IPS-18c (cell line): ENCODE results near the gene F2R.
"Not testable (repeated sequence)": the region's sequence is repeated elsewhere in the genome, so short reads cannot be mapped to it uniquely, and the experiment has no call there.

ENCODE experiments used
- H3K4me3 ChIP-seq: 2 replicates; pipeline ENCODE4 v1.7.0; 2013; ENCODE audit warnings: low read depth, mild to moderate bottlenecking, low read length, moderate library complexity; ENCODE audit not compliant: insufficient read depth
- H3K9me3 ChIP-seq: one replicate; pipeline ENCODE4 v1.6.1; 2013; ENCODE audit warnings: mild to moderate bottlenecking, low read length, moderate library complexity; ENCODE audit not compliant: control insufficient read depth, insufficient read depth

Gene F2R

GRCh38 chr5:76735762-76736545 is 20.0 kb downstream of the F2R start:
- Histone ChIP-seq H3K4me3 (no peak overlapping the region), H3K9me3 (no peaks in the 10 kb centered on the region)

GRCh38 chr5:76736679-76737556 is 21.0 kb downstream of the F2R start:
- Histone ChIP-seq H3K4me3 (no peak overlapping the region), H3K9me3 (no peaks in the 10 kb centered on the region)

- no peaks in the 10 kb centered on the region for H3K9me3 ChIP-seq
- H3K4me3 ChIP-seq = no peak overlapping the region
These were observed 21.9 kb downstream of the F2R start for GRCh38 chr5:76737846-76738245.

GRCh38 chr5:76741506-76741905 is 25.6 kb downstream of the F2R start:
- H3K9me3 ChIP-seq, H3K4me3 ChIP-seq: not testable (repeated sequence)

GRCh38 chr5:76742583-76742982 is 26.7 kb downstream of the F2R start:
- Histone ChIP-seq H3K9me3 (no peaks in the 10 kb centered on the region), H3K4me3 (no peak overlapping the region)

GRCh38 chr5:76744632-76745031 is 28.7 kb downstream of the F2R start:
- Histone ChIP-seq H3K9me3 (no peaks in the 10 kb centered on the region), H3K4me3 (no peak overlapping the region)

- no peak overlapping the region for H3K4me3 ChIP-seq
These were observed 29.7 kb downstream of the F2R start for GRCh38 chr5:76745670-76746069.

GRCh38 chr5:76746677-76747076 is 30.8 kb downstream of the F2R start:
- H3K4me3 ChIP-seq = no peak overlapping the region

More at GRCh38 chr5:76745670-76746069, 29.7 kb downstream of the F2R start:
- no peaks in the 10 kb centered on the region for H3K9me3 ChIP-seq

GRCh38 chr5:76747706-76748105 is 31.8 kb downstream of the F2R start:
- Histone ChIP-seq H3K4me3 (no peak overlapping the region), H3K9me3 (no peaks in the 10 kb centered on the region)

More at GRCh38 chr5:76746677-76747076, 30.8 kb downstream of the F2R start:
- H3K9me3 ChIP-seq = no peaks in the 10 kb centered on the region

GRCh38 chr5:76751291-76751690 is 35.4 kb downstream of the F2R start:
- Histone ChIP-seq H3K4me3 (no peak overlapping the region), H3K9me3 (no peaks in the 10 kb centered on the region)

GRCh38 chr5:76754668-76755078 is 38.7 kb downstream of the F2R start:
- Histone ChIP-seq H3K9me3 (no peaks in the 10 kb centered on the region), H3K4me3 (no peak overlapping the region)

- Histone ChIP-seq H3K9me3 (no peaks in the 10 kb centered on the region), H3K4me3 (no peak overlapping the region)
These were observed 40.1 kb downstream of the F2R start for GRCh38 chr5:76755779-76756637.

- H3K9me3 ChIP-seq = no peaks in the 10 kb centered on the region
- no peak overlapping the region for H3K4me3 ChIP-seq
These were observed 41.1 kb downstream of the F2R start for GRCh38 chr5:76757049-76757448.

- not testable (repeated sequence) for H3K9me3 ChIP-seq, H3K4me3 ChIP-seq
These were observed 45.2 kb downstream of the F2R start for GRCh38 chr5:76761118-76761517.

- peaks cover 2% of the 10 kb centered on the region for H3K9me3 ChIP-seq
- H3K4me3 ChIP-seq = no peak overlapping the region
These were observed 46.6 kb downstream of the F2R start for GRCh38 chr5:76762484-76762883.

GRCh38 chr5:76763136-76763535 is 47.2 kb downstream of the F2R start:
- H3K4me3 ChIP-seq = no peak overlapping the region

GRCh38 chr5:76764374-76764773 is 48.4 kb downstream of the F2R start:
- Histone ChIP-seq H3K9me3 (peaks cover 2% of the 10 kb centered on the region), H3K4me3 (no peak overlapping the region)

More at GRCh38 chr5:76763136-76763535, 47.2 kb downstream of the F2R start:
- H3K9me3 ChIP-seq = peaks cover 2% of the 10 kb centered on the region
